HFFc6 (cell line): Measurements from ENCODE around the gene TPRX2. TPM values are rescaled to one million over a fixed set of nuclear protein-coding genes. Genes with fewer than 3 reads are reported as not detected.
"Not testable (repeated sequence)": the region's sequence is repeated elsewhere in the genome, so short reads cannot be mapped to it uniquely, and the experiment has no call there.

Experiments
- DNase-seq: peaks from one replicate; pipeline ENCODE4 v3.0.0-alpha.2; 2018
- H3K27ac Mint-ChIP-seq: 2 replicates; pipeline ENCODE4 v1.8.0; 2020; ENCODE audit warnings: mild to moderate bottlenecking, mixed read lengths
- H3K27me3 Mint-ChIP-seq: 2 replicates; pipeline ENCODE4 v1.8.0; 2021; ENCODE audit warnings: mild to moderate bottlenecking, moderate library complexity, mixed read lengths; ENCODE audit not compliant: insufficient read depth
- H3K36me3 Mint-ChIP-seq: 2 replicates; pipeline ENCODE4 v1.8.0; 2021; ENCODE audit warnings: low read depth, mixed read lengths
- H3K4me1 Mint-ChIP-seq: 2 replicates; pipeline ENCODE4 v1.8.0; 2020; ENCODE audit warnings: low read depth, mixed read lengths
- H3K4me3 Mint-ChIP-seq: 2 replicates; pipeline ENCODE4 v1.8.0; 2020; ENCODE audit warnings: mild to moderate bottlenecking, moderate library complexity, mixed read lengths
- H3K9me3 Mint-ChIP-seq: 2 replicates; pipeline ENCODE4 v1.8.0; 2020; ENCODE audit warnings: mild to moderate bottlenecking, mixed read lengths
- CTCF ChIP-seq: fragments of 200-600 bp; sonication (generic); IDR thresholded peaks from 2 replicates; pipeline ENCODE4 v1.5.0; 2021; ENCODE audit warnings: antibody characterized with exemption, mild to moderate bottlenecking
- long read RNA-seq: library from polyadenylated mRNA; unstranded; transcript quantifications from one replicate; pipeline ENCODE4 v2.0.0, GENCODE V29; 2019
- total RNA-seq, 6 experiments: library from RNA; stranded (reverse); fragmentation: NEBNext Ultra II Directional; extraction: Animal tissue kit (Norgen Biotek cat#: 25700); gene quantifications; 2 replicates in 1 of 6; 3 replicates in 5 of 6; pipeline ENCODE4 v1.2.3, GENCODE V29; 2021

The TPRX2 gene, protein sequence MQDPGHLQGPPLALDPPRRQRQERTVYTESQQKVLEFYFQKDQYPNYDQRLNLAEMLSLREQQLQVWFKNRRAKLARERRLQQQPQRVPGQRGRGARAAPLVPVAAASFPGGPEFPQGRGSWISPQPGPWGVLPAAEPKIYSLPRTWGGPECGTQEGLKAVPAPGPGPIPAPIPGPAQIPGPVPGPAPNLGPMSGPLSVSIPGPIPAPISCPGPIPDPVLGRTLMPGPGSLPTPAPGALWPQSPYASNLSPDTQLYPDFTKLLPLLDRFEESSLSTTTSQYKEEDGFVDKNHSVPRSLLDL
- total RNA-seq: not detected
- long read RNA-seq: 0 reads

- H3K4me3 Mint-ChIP-seq, H3K9me3 Mint-ChIP-seq, H3K27ac Mint-ChIP-seq, DNase-seq, H3K36me3 Mint-ChIP-seq: not testable (repeated sequence)
- peaks cover 14% of the 10 kb centered on the region for H3K4me1 Mint-ChIP-seq
- H3K27me3 Mint-ChIP-seq: peaks cover 18% of the 10 kb centered on the region
These were observed at the start of gene TPRX2 for GRCh38 chr19:47858646-47859285. Gene TPRX2, plus strand, starts transcription at chr19:47859235. Its CDS starts 12 bp downstream, at chr19:47859247.

DNA sequence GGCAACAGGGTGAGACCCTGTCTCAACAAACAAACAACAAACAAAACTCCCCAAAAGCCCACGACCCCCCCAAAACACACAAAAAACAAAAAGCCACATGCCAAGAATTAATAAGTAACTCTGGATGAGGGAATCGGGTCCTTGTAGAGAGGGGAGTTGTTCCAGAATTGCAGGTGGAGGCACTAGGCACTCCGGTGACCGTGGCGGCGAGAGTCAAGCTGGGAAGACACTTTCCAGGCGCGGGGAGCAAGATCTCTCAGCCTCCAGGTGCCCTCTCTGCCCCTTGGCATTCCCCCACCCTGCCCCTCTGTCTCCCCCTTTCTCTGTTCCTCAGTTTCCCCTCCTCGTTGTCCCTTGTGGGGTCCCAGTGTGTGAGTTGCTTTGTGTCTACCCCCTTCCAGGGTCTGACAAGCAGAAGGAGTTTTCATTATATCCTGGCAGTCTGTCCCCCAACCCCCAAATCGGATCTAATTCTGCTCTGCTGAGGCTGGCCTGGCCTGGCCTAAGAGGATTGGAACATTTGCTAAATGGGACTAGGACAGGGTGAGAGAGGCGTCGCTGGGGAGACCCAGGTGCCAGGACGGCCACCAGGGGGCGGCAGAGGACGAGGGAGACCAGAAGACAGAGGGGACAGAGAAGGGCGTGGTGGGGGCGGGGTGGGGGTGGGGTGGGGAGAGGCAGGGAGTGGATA is 45.6 kb upstream of the TPRX2 start:
- H3K27ac Mint-ChIP-seq: no peak overlapping the region

GRCh38 chr19:47813995-47814328 is 45.1 kb upstream of the TPRX2 start:
- Mint-ChIP-seq H3K4me1 (no peaks in the 10 kb centered on the region), H3K36me3 (no peaks in the 10 kb centered on the region), H3K4me3 (no peak overlapping the region), H3K27me3 (peaks cover 9% of the 10 kb centered on the region), H3K27ac (no peak overlapping the region), H3K9me3 (no peaks in the 10 kb centered on the region)
- DNase-seq: no peak
- peak; percentile 55; the same call in 1 of the 2 replicates for TF ChIP-seq CTCF

More for the DNA sequence above, 45.6 kb upstream of the TPRX2 start:
- no peak overlapping the region for H3K4me3 Mint-ChIP-seq
- no peaks in the 10 kb centered on the region for H3K36me3 Mint-ChIP-seq
- H3K27me3 Mint-ChIP-seq: peaks cover 9% of the 10 kb centered on the region
- peak; percentile 80 for TF ChIP-seq CTCF
- no peaks in the 10 kb centered on the region for H3K4me1 Mint-ChIP-seq
- H3K9me3 Mint-ChIP-seq: no peaks in the 10 kb centered on the region
- peak; percentile 37 for DNase-seq

DNA sequence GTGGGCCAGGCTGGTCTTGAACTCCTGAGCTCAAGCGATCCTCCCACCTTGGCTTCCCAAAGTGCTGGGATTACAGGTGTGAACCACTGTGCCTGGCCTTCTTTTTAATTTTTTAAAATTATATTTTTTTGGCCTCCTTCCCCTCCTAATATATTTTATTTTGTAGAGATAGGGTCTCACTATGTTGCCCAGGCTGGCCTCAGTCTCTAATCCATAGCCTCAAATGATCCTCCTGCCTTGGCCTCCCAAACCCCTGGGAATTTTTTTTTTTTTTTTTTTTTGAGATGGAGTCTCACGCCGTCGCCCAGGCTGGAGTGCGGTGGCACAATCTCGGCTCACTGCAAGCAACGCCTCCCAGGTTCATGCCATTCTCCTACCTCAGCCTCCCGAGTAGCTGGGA is 42.8 kb upstream of the TPRX2 start:
- H3K4me3 Mint-ChIP-seq, H3K9me3 Mint-ChIP-seq, H3K27ac Mint-ChIP-seq, H3K36me3 Mint-ChIP-seq, DNase-seq, H3K4me1 Mint-ChIP-seq: not testable (repeated sequence)
- peaks cover 28% of the 10 kb centered on the region for H3K27me3 Mint-ChIP-seq

GRCh38 chr19:47818221-47818620 is 40.8 kb upstream of the TPRX2 start:
- not testable (repeated sequence) for H3K36me3 Mint-ChIP-seq, H3K4me3 Mint-ChIP-seq, H3K4me1 Mint-ChIP-seq, DNase-seq, H3K9me3 Mint-ChIP-seq, H3K27ac Mint-ChIP-seq
- H3K27me3 Mint-ChIP-seq: peaks cover 42% of the 10 kb centered on the region

GRCh38 chr19:47819858-47820257 is 39.2 kb upstream of the TPRX2 start:
- peaks cover 44% of the 10 kb centered on the region for H3K27me3 Mint-ChIP-seq
- H3K27ac Mint-ChIP-seq: no peak overlapping the region
- H3K4me1 Mint-ChIP-seq: no peaks in the 10 kb centered on the region
- DNase-seq: no peak
- H3K36me3 Mint-ChIP-seq: no peaks in the 10 kb centered on the region
- TF ChIP-seq CTCF: no peak
- peak overlapping the region; percentile 18; the same call in 1 of the 2 replicates for H3K4me3 Mint-ChIP-seq
- H3K9me3 Mint-ChIP-seq: no peaks in the 10 kb centered on the region

GRCh38 chr19:47820410-47820809 is 38.6 kb upstream of the TPRX2 start:
- H3K9me3 Mint-ChIP-seq: no peaks in the 10 kb centered on the region
- H3K27ac Mint-ChIP-seq: no peak overlapping the region
- H3K36me3 Mint-ChIP-seq: no peaks in the 10 kb centered on the region
- TF ChIP-seq CTCF: no peak
- no peaks in the 10 kb centered on the region for H3K4me1 Mint-ChIP-seq
- H3K4me3 Mint-ChIP-seq: peak overlapping the region; percentile 18; the same call in 1 of the 2 replicates
- no peak for DNase-seq
- peaks cover 45% of the 10 kb centered on the region for H3K27me3 Mint-ChIP-seq
